GM23338 (cell line): ENCODE data around the gene NTM.

ENCODE experiments used
- CTCF ChIP-seq, 2 experiments: fragments of 200-600 bp in 1 of 2; sonication (generic) in 1 of 2; conservative IDR thresholded peaks; 2 replicates each; pipeline versions ENCODE4 v1.5.1 to v1.6.1; 2016 to 2017; ENCODE audit warnings: antibody characterized with exemption in 2 of 2, low read depth in 2 of 2, mild to moderate bottlenecking in 2 of 2, moderate library complexity in 1 of 2
- EZH2 ChIP-seq: fragments of 200-600 bp; sonication (generic); IDR thresholded peaks from one replicate; pipeline ENCODE4 v1.8.0; 2017; ENCODE audit warnings: antibody characterized with exemption, mild to moderate bottlenecking, low read depth; ENCODE audit not compliant: unreplicated experiment

GRCh38 chr11:132367293-132367692 is 996.9 kb downstream of the NTM start:
- TF ChIP-seq CTCF (conservative IDR thresholded peaks at IDR 0.05; ENCODE audit: low read depth in 2 of 2): no peak
- TF ChIP-seq EZH2: no peak
